C4-2B (cell line): Measurements from ENCODE around the gene ANKRD31.
"Not testable (repeated sequence)": the region's sequence is repeated elsewhere in the genome, so short reads cannot be mapped to it uniquely, and the experiment has no call there.

Experiments
- H3K27ac ChIP-seq: fragments of 450-650 bp; 2 replicates; pipeline ENCODE4 v1.5.1; 2017
- ZFX ChIP-seq: fragments of 450-650 bp; IDR thresholded peaks from 2 replicates; pipeline ENCODE4 v1.6.1; 2017
- TF ChIP-seq, protein P1 (sequence below): fragments of 450-650 bp; conservative IDR thresholded peaks from 2 replicates; pipeline ENCODE4 v1.5.1; 2017; ENCODE audit warnings: mild to moderate bottlenecking

The ANKRD31 gene

DNA sequence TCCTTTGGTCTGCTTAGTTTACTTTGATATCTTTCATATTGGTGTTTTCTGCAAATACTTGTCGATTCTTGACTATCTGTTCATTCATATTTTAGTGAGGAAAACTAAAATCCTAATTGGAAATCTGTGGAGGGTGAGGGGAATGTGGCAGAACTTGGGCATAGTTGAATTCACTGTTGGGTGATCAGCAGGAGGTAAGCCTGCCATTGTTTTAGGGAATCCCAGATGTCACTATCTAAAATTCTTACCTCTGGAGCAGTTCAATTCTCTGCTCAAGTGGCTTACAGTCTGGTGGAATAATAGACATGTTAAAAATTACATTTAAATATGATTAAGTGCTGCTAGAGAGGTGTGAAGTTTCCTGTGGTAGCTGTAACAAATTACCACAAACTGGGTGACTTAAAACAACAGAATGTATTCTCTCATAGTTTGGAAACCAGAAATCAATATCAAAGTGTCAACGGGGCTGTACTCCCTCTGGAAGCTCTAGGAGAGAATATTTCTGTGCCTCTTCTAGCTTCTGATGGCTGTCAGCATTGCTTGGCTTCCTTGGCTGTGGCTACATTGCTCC is 94.0 kb downstream of the ANKRD31 start:
- no peak overlapping the region for H3K27ac ChIP-seq
- no peak for TF ChIP-seq ZFX
- TF ChIP-seq, protein P1, sequence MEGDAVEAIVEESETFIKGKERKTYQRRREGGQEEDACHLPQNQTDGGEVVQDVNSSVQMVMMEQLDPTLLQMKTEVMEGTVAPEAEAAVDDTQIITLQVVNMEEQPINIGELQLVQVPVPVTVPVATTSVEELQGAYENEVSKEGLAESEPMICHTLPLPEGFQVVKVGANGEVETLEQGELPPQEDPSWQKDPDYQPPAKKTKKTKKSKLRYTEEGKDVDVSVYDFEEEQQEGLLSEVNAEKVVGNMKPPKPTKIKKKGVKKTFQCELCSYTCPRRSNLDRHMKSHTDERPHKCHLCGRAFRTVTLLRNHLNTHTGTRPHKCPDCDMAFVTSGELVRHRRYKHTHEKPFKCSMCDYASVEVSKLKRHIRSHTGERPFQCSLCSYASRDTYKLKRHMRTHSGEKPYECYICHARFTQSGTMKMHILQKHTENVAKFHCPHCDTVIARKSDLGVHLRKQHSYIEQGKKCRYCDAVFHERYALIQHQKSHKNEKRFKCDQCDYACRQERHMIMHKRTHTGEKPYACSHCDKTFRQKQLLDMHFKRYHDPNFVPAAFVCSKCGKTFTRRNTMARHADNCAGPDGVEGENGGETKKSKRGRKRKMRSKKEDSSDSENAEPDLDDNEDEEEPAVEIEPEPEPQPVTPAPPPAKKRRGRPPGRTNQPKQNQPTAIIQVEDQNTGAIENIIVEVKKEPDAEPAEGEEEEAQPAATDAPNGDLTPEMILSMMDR: no peak

DNA sequence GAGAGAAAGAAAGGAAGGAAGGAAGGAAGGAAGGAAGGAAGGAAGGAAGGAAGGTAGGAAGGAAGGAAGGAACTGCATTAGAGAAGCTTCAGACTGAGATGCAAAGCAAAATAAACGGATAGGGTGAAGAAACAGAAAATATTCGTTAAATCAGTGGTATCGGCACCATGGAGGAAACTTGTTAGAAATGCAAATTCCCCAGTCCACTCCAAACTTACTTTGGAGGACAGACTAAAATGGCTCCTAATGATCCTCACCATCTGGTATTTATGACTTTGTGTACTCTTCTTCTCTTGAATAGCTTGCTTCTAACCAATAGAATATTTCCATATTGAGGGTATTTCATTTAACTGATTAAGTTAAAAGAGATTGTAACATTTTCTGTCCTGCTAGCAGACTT is 96.4 kb downstream of the ANKRD31 start:
- no peak overlapping the region for H3K27ac ChIP-seq
- TF ChIP-seq, protein P1: no peak
- no peak for TF ChIP-seq ZFX

DNA sequence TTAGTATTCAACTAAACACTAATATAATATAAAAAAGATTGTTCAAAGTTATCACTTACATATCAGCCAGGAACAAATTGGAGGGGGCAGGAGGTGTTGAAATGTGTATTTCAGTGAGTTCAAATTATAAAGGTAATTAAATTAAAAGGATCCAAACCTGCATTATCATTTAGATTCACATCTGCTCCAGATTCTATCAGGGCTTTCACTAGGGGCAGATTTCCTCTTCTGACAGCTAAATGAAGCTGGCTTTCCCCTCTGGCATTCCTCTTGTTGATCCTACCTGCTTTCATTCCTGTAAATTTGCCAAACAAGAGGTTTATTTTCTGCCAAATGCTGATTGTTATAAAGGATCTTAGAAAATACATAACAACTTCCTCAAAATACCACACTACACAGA is 98.0 kb downstream of the ANKRD31 start:
- no peak overlapping the region for H3K27ac ChIP-seq
- TF ChIP-seq, protein P1: no peak
- TF ChIP-seq ZFX: no peak

DNA sequence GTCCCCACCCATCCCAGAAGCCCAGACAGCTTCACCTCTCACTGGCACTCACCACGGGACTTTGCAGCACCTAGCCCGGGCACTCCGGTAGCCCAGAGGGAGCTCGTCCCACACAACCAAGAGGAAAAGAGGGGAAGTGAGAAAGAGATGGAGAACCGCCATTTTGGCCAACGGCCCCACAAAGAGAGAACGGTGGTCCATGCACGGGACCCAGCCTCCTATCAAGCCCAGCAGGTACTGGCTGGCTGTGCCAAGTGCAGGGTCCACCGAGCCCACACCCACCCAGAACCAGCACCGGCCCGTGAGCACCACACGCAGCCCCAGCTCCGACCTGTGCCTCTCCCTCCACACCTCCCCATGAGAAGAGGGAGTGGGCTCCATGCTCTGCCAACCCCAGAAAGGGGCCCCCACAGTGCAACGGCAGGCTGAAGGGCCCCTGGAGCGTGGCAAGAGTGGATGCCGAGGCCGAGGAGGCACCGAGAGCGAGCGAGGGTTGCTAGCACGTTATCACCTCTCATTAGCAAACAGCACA is 105.8 kb downstream of the ANKRD31 start:
- H3K27ac ChIP-seq: no peak overlapping the region
- no peak for TF ChIP-seq ZFX
- TF ChIP-seq, protein P1: no peak

DNA sequence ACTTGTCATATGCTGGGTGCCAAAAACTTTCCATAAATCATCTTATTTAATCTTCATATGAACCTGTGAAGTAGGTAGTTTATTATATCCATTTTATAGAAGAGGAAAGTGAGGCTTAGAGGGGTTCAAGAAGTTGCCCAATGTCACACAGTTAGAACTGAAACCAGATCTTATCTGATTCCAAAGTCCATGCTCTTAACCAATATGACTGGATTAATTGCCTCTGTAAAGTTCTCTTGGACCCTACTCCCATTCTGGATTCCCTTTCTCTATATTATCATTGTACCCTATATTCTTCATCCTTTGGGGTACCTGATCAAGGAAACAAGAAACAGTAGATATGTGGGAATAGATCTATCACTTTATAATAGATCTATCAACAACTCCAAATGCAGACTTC is 119.8 kb downstream of the ANKRD31 start:
- TF ChIP-seq, protein P1: no peak
- no peak for TF ChIP-seq ZFX
- H3K27ac ChIP-seq: no peak overlapping the region

DNA sequence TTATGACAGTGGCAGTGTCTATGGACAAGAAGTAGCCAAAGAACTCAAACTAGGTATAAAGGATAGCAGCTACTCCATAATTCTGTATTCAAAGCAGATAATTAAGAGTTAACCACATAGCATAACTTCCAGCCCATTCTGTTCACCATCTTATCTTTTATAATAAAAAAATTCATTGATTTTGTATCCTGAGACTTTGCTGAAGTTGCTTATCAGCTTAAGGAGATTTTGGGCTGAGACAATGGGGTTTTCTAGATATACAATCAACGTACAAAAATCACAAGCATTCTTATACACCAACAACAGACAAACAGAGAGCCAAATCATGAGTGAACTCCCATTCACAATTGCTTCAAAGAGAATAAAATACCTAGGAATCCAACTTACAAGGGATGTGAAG is 122.4 kb downstream of the ANKRD31 start:
- H3K27ac ChIP-seq: not testable (repeated sequence)

DNA sequence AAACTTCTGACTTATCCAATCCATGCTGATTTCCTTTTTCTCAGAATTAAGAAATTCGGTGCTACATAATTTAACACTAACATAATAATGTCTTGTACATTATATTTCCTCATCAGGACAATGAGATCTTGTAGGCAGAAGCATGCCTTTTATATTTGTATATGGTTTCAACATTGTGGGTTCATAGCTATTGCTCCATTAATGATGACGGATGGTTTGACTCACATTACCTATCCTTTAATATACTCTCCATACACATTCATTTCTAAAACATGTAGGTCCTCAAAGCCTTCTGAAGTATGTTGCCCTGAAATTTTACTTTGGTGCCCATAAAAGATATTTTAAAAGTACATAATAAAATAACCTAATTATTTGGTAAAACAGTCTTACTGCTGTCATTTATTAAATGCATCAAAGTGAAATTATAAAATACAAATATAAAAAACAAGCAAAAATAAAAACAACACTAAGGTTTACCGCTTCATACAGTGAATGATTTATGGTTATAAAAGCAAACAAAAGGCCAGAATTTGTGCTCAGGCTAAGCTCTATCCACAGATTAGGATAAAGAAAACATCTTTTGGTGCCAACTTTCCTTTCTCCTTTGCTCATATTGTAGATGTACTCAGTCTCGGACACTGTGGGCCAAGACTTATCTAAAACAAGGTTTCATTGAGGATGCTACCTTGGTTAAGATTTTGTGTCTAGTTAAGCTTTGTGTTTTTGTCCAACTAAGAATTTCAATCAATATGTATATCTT is 123.1 kb downstream of the ANKRD31 start:
- no peak overlapping the region for H3K27ac ChIP-seq
- no peak for TF ChIP-seq ZFX
- TF ChIP-seq, protein P1: no peak
